ENCODE measurements around the gene VIPAS39. TPM values are rescaled to one million over a fixed set of nuclear protein-coding genes. Genes with fewer than 3 reads are reported as not detected.

The VIPAS39 gene
- total RNA-seq, 1 donor from 2014 or later: 29.7 TPM

- Histone ChIP-seq H4K20me1 (ENCODE audit: low read depth) (no peaks in the 10 kb centered on the region), H3K4me2 (no peak overlapping the region), H3F3A (ENCODE audit: low read depth) (no peaks in the 10 kb centered on the region), H3K36me3 (no peaks in the 10 kb centered on the region), H3K27ac (no peak overlapping the region), H3K9me3 (ENCODE audit: low read depth) (no peaks in the 10 kb centered on the region), H2AFZ (replicated peaks) (no peak overlapping the region), H3K27me3 (no peaks in the 10 kb centered on the region), H3K79me2 (ENCODE audit: low read depth) (no peaks in the 10 kb centered on the region), H3K9ac (no peak overlapping the region), H3K4me3 (no peak overlapping the region), H3K4me1 (no peaks in the 10 kb centered on the region)
- H3K9me3 Mint-ChIP-seq: no peaks in the 10 kb centered on the region
- no peaks in the 10 kb centered on the region for H3K36me3 Mint-ChIP-seq
- no peak overlapping the region for H3K27ac Mint-ChIP-seq
- TF ChIP-seq EZH2phosphoT487 (IDR thresholded peaks at IDR 0.05) (no peak), CTCF (IDR thresholded peaks at IDR 0.05) (peak; percentile 45), EZH2 (IDR thresholded peaks at IDR 0.05) (no peak)
- H3K4me1 Mint-ChIP-seq: no peaks in the 10 kb centered on the region
- peak; percentile 17 for DNase-seq (ENCODE audit: low spot score)
- peaks cover 4% of the 10 kb centered on the region for H3K27me3 Mint-ChIP-seq (ENCODE audit: insufficient read depth, low read depth)
- no peak overlapping the region for H3K4me3 Mint-ChIP-seq
Measured at GRCh38 chr14:77409131-77409533, 48.3 kb downstream of the VIPAS39 start.

GRCh38 chr14:77407158-77407557 lies 50.2 kb downstream of the VIPAS39 start:
- H3K4me1 ChIP-seq: no peaks in the 10 kb centered on the region

GRCh38 chr14:77406718-77407117 lies 50.7 kb downstream of the VIPAS39 start:
- H2AFZ ChIP-seq (replicated peaks): no peak overlapping the region
- H3K27me3 ChIP-seq: no peaks in the 10 kb centered on the region
- H3K9me3 ChIP-seq (ENCODE audit: low read depth): no peaks in the 10 kb centered on the region
- no peak overlapping the region for H3K4me3 ChIP-seq
- TF ChIP-seq EZH2phosphoT487 (IDR thresholded peaks at IDR 0.05) (no peak), EZH2 (IDR thresholded peaks at IDR 0.05) (no peak), CTCF (IDR thresholded peaks at IDR 0.05) (no peak)
- peaks cover 4% of the 10 kb centered on the region for H3K27me3 Mint-ChIP-seq (ENCODE audit: insufficient read depth, low read depth)
- no peaks in the 10 kb centered on the region for H3K9me3 Mint-ChIP-seq
- H3K36me3 Mint-ChIP-seq: no peaks in the 10 kb centered on the region
- H3K36me3 ChIP-seq: no peaks in the 10 kb centered on the region
- H4K20me1 ChIP-seq (ENCODE audit: low read depth): no peaks in the 10 kb centered on the region
- H3K9ac ChIP-seq: no peak overlapping the region
- no peaks in the 10 kb centered on the region for H3K4me1 ChIP-seq
- H3K4me3 Mint-ChIP-seq: no peak overlapping the region
- no peaks in the 10 kb centered on the region for H3F3A ChIP-seq (ENCODE audit: low read depth)
- H3K4me2 ChIP-seq: no peak overlapping the region
- no peak overlapping the region for H3K27ac ChIP-seq
- no peaks in the 10 kb centered on the region for H3K79me2 ChIP-seq (ENCODE audit: low read depth)
- no peaks in the 10 kb centered on the region for H3K4me1 Mint-ChIP-seq
- no peak for DNase-seq (ENCODE audit: low spot score)
- no peak overlapping the region for H3K27ac Mint-ChIP-seq

More at GRCh38 chr14:77407158-77407557, 50.2 kb downstream of the VIPAS39 start:
- Histone ChIP-seq H4K20me1 (ENCODE audit: low read depth) (no peaks in the 10 kb centered on the region), H3K27ac (no peak overlapping the region), H2AFZ (replicated peaks) (no peak overlapping the region), H3F3A (ENCODE audit: low read depth) (no peaks in the 10 kb centered on the region), H3K9ac (no peak overlapping the region), H3K9me3 (ENCODE audit: low read depth) (no peaks in the 10 kb centered on the region), H3K36me3 (no peaks in the 10 kb centered on the region), H3K4me2 (no peak overlapping the region), H3K27me3 (no peaks in the 10 kb centered on the region), H3K4me3 (no peak overlapping the region), H3K79me2 (ENCODE audit: low read depth) (no peaks in the 10 kb centered on the region)
- Mint-ChIP-seq H3K36me3 (no peaks in the 10 kb centered on the region), H3K4me3 (no peak overlapping the region), H3K27me3 (ENCODE audit: insufficient read depth, low read depth) (peaks cover 4% of the 10 kb centered on the region), H3K27ac (no peak overlapping the region), H3K4me1 (no peaks in the 10 kb centered on the region), H3K9me3 (no peaks in the 10 kb centered on the region)
- no peak for TF ChIP-seq CTCF (IDR thresholded peaks at IDR 0.05)
- DNase-seq (ENCODE audit: low spot score): no peak

Measured in neural progenitor cell (in vitro differentiated cells).